GM23248 (cell line): ENCODE data around the gene PLA2G7. TPM values are rescaled to one million over a fixed set of nuclear protein-coding genes. Genes with fewer than 3 reads are reported as not detected.
A peak's percentile ranks its signal among the peaks of the same experiment; 100 is the strongest.

Experiments used
- DNase-seq: peaks from one replicate; pipeline ENCODE4 v3.0.0-alpha.2; 2015
- H2AFZ ChIP-seq: fragments of 200-600 bp; sonication (generic); 2 replicates; pipeline ENCODE4 v1.6.1; 2016; ENCODE audit warnings: antibody characterized with exemption
- H3F3A ChIP-seq: fragments of 200-600 bp; sonication (generic); 2 replicates; pipeline ENCODE4 v1.6.1; 2016; ENCODE audit warnings: mild to moderate bottlenecking, antibody characterized with exemption, mixed run types; ENCODE audit not compliant: insufficient read depth
- H3K27ac ChIP-seq: fragments of 200-600 bp; sonication (generic); 2 replicates; pipeline ENCODE4 v1.5.1; 2016; ENCODE audit warnings: mild to moderate bottlenecking
- H3K27me3 ChIP-seq: fragments of 200-600 bp; sonication (generic); replicated peaks from 2 replicates; pipeline ENCODE4 v1.6.1; 2016; ENCODE audit warnings: mild to moderate bottlenecking; ENCODE audit not compliant: insufficient read depth
- H3K36me3 ChIP-seq: fragments of 200-600 bp; sonication (generic); 2 replicates; pipeline ENCODE4 v1.6.1; 2016; ENCODE audit warnings: low read depth, mild to moderate bottlenecking
- H3K4me1 ChIP-seq: fragments of 200-600 bp; sonication (generic); 2 replicates; pipeline ENCODE4 v1.6.1; 2016; ENCODE audit warnings: mild to moderate bottlenecking; ENCODE audit not compliant: insufficient read depth
- H3K4me2 ChIP-seq: fragments of 200-600 bp; sonication (generic); one replicate; pipeline ENCODE4 v1.6.1; 2016; ENCODE audit warnings: mild to moderate bottlenecking; ENCODE audit not compliant: unreplicated experiment
- H3K4me3 ChIP-seq: fragments of 200-600 bp; sonication (generic); 2 replicates; pipeline ENCODE4 v1.5.1; 2016; ENCODE audit warnings: mild to moderate bottlenecking
- H3K79me2 ChIP-seq: fragments of 200-600 bp; sonication (generic); 2 replicates; pipeline ENCODE4 v1.6.1; 2016; ENCODE audit warnings: mild to moderate bottlenecking; ENCODE audit not compliant: insufficient read depth
- H3K9ac ChIP-seq: fragments of 200-600 bp; sonication (generic); 2 replicates; pipeline ENCODE4 v1.6.1; 2016; ENCODE audit warnings: mild to moderate bottlenecking
- H3K9me2 ChIP-seq: fragments of 200-600 bp; sonication (generic); 2 replicates; pipeline ENCODE4 v1.6.1; 2016; ENCODE audit warnings: mixed run types, mild to moderate bottlenecking, moderate library complexity; ENCODE audit not compliant: insufficient read depth
- H3K9me3 ChIP-seq: fragments of 200-600 bp; sonication (generic); one replicate; pipeline ENCODE4 v1.6.1; 2017; ENCODE audit warnings: low read depth
- H4K20me1 ChIP-seq: fragments of 200-600 bp; sonication (generic); 2 replicates; pipeline ENCODE4 v1.6.0; 2016; ENCODE audit not compliant: insufficient read depth
- EZH2 ChIP-seq: fragments of 200-600 bp; sonication (generic); IDR thresholded peaks from 2 replicates; pipeline ENCODE4 v1.6.1; 2018; ENCODE audit warnings: antibody characterized with exemption, mild to moderate bottlenecking; ENCODE audit not compliant: insufficient read depth, poor library complexity, severe bottlenecking
- EZH2phosphoT487 ChIP-seq: fragments of 200-600 bp; sonication (generic); IDR thresholded peaks from 2 replicates; pipeline ENCODE4 v1.6.1; 2018; ENCODE audit warnings: antibody characterized with exemption, moderate library complexity, mild to moderate bottlenecking, low read depth; ENCODE audit not compliant: insufficient read depth
- WGBS, 2 experiments: methylation state at CpG; one replicate each; pipeline ENCODE4 v1.1.6; 2015 to 2017; ENCODE audit warnings: low lambda C conversion rate in 2 of 2, low coverage in 1 of 2; ENCODE audit errors: missing lambda C conversion rate in 2 of 2; 5-methylcytosine and 5-hydroxymethylcytosine counted together
- in situ Hi-C: fragments of 300-500 bp; cut with MboI; formaldehyde crosslinking; loops from 2 replicates; pipeline ENCODE4 v1.15.0; 2020
- polyA plus RNA-seq: library from polyadenylated mRNA; unstranded; fragments of >200 nt; fragmentation: Nextera tagmentation; extraction: Ambion mirVana; gene quantifications from 2 replicates; pipeline ENCODE4 v1.2.1, GENCODE V29; 2016
- total RNA-seq: library from RNA; depleted of rRNA; stranded (reverse); fragments of >200 nt; shearing (Covaris generic); gene quantifications from 2 replicates; pipeline ENCODE4 v1.2.3, GENCODE V29; 2014

PLA2G7 gene
- total and polyA plus RNA-seq, 2 experiments from 2014 or later, result not detected

GRCh38 chr6:46729787-46730326 lies 5.3 kb downstream of the PLA2G7 start:
- Histone ChIP-seq H3K79me2 (no peaks in the 10 kb centered on the region), H3K4me3 (no peak overlapping the region), H3K4me1 (0 out of 2 replicates have a peak, but pooled peaks cover 2% of the 10 kb centered on the region), H4K20me1 (no peaks in the 10 kb centered on the region), H3K36me3 (no peaks in the 10 kb centered on the region), H3K9me3 (no peaks in the 10 kb centered on the region), H3F3A (no peaks in the 10 kb centered on the region), H3K4me2 (no peak overlapping the region), H2AFZ (no peak overlapping the region), H3K9me2 (no peaks in the 10 kb centered on the region), H3K27ac (no peak overlapping the region), H3K27me3 (peaks cover 27% of the 10 kb centered on the region), H3K9ac (no peak overlapping the region)
- TF ChIP-seq EZH2, result no peak
- TF ChIP-seq EZH2phosphoT487, result no peak
- WGBS, 2 experiments, result 0 to 12% methylated on average over 1 of the region's 1 CpG
- in situ Hi-C loops, result no loop called here
- no peak for DNase-seq

GRCh38 chr6:46720401-46720800 lies 14.8 kb downstream of the PLA2G7 start:
- no peak for DNase-seq
- Histone ChIP-seq H3K4me2 (no peak overlapping the region), H3K4me3 (no peak overlapping the region), H3K27ac (no peak overlapping the region), H3K36me3 (no peaks in the 10 kb centered on the region), H3K27me3 (no peaks in the 10 kb centered on the region; the same call in 1 of the 2 replicates), H3K9me3 (no peaks in the 10 kb centered on the region), H3K79me2 (no peaks in the 10 kb centered on the region), H3K9me2 (no peaks in the 10 kb centered on the region), H3F3A (no peaks in the 10 kb centered on the region), H4K20me1 (no peaks in the 10 kb centered on the region), H2AFZ (no peak overlapping the region), H3K4me1 (no peaks in the 10 kb centered on the region), H3K9ac (no peak overlapping the region)
- in situ Hi-C loops, result no loop called here
- 81 to 87% methylated on average over 1 of the region's 1 CpG for WGBS, 2 experiments
- TF ChIP-seq EZH2 (no peak), EZH2phosphoT487 (no peak)

- H3K27ac ChIP-seq, result no peak overlapping the region
- no peak overlapping the region for H2AFZ ChIP-seq
- in situ Hi-C loops, result no loop called here
- no peaks in the 10 kb centered on the region for H3K4me1 ChIP-seq
- no peaks in the 10 kb centered on the region for H3K36me3 ChIP-seq
- peak; percentile 48 for DNase-seq
- no peak overlapping the region for H3K4me2 ChIP-seq
- H3K27me3 ChIP-seq, result no peaks in the 10 kb centered on the region; the same call in 1 of the 2 replicates
- 0 to 3% methylated on average over 1 of the region's 1 CpG for WGBS, 2 experiments
- TF ChIP-seq EZH2phosphoT487 (no peak), EZH2 (no peak)
- H3K9me2 ChIP-seq, result no peaks in the 10 kb centered on the region
- no peak overlapping the region for H3K9ac ChIP-seq
- H3K79me2 ChIP-seq, result no peaks in the 10 kb centered on the region
- no peaks in the 10 kb centered on the region for H3K9me3 ChIP-seq
- no peaks in the 10 kb centered on the region for H3F3A ChIP-seq
- H4K20me1 ChIP-seq, result no peaks in the 10 kb centered on the region
- H3K4me3 ChIP-seq, result no peak overlapping the region
Observed at GRCh38 chr6:46719099-46719498, 16.1 kb downstream of the PLA2G7 start.

GRCh38 chr6:46715141-46715540 lies 20.0 kb downstream of the PLA2G7 start:
- Histone ChIP-seq H3K4me3 (no peak overlapping the region), H3K36me3 (no peaks in the 10 kb centered on the region), H3K9me2 (no peaks in the 10 kb centered on the region), H3K9ac (no peak overlapping the region), H2AFZ (no peak overlapping the region), H3K27me3 (no peaks in the 10 kb centered on the region), H3F3A (no peaks in the 10 kb centered on the region), H4K20me1 (no peaks in the 10 kb centered on the region), H3K4me1 (no peaks in the 10 kb centered on the region), H3K27ac (no peak overlapping the region), H3K4me2 (no peak overlapping the region), H3K9me3 (no peaks in the 10 kb centered on the region), H3K79me2 (no peaks in the 10 kb centered on the region)
- peak; percentile 35 for DNase-seq
- no peak for TF ChIP-seq EZH2phosphoT487
- TF ChIP-seq EZH2, result no peak
- in situ Hi-C loops, result no loop called here

GRCh38 chr6:46711491-46711890 lies 23.7 kb downstream of the PLA2G7 start:
- Histone ChIP-seq H3K79me2 (no peaks in the 10 kb centered on the region), H3K9me3 (no peaks in the 10 kb centered on the region), H3K9me2 (no peaks in the 10 kb centered on the region), H3K4me1 (no peaks in the 10 kb centered on the region), H3K4me3 (no peak overlapping the region), H4K20me1 (no peaks in the 10 kb centered on the region), H3K4me2 (no peak overlapping the region), H3K36me3 (no peaks in the 10 kb centered on the region), H3K27ac (no peak overlapping the region), H3F3A (no peaks in the 10 kb centered on the region), H2AFZ (no peak overlapping the region), H3K27me3 (no peaks in the 10 kb centered on the region), H3K9ac (no peak overlapping the region)
- no peak for DNase-seq
- TF ChIP-seq EZH2phosphoT487, result no peak
- no peak for TF ChIP-seq EZH2
- WGBS, 2 experiments, result 54 to 68% methylated on average over 1 of the region's 1 CpG
- in situ Hi-C loops, result no loop called here
